Neuronal stem cell (in vitro differentiated cells): ENCODE results near the gene FOXS1.
"Not testable (repeated sequence)": the region's sequence is repeated elsewhere in the genome, so short reads cannot be mapped to it uniquely, and the experiment has no call there.

Source experiments
- DNase-seq: peaks from one replicate; pipeline ENCODE4 v3.0.0-alpha.2; 2013; ENCODE audit warnings: low spot score
- H2AFZ ChIP-seq: one replicate; pipeline ENCODE4 v1.6.1; 2013; ENCODE audit warnings: mild to moderate bottlenecking, low read length, inconsistent platforms
- H2AK5ac ChIP-seq: 2 replicates; pipeline ENCODE4 v1.6.1; 2013; ENCODE audit warnings: low read depth, mild to moderate bottlenecking, inconsistent platforms, low read length, moderate library complexity, mixed read lengths
- H2BK120ac ChIP-seq: 2 replicates; pipeline ENCODE4 v1.6.1; 2013; ENCODE audit warnings: low read depth, mild to moderate bottlenecking, inconsistent platforms, low read length, moderate library complexity, mixed read lengths
- H2BK12ac ChIP-seq: one replicate; pipeline ENCODE4 v1.6.1; 2013; ENCODE audit warnings: low read length, inconsistent platforms
- H2BK15ac ChIP-seq: 2 replicates; pipeline ENCODE4 v1.6.1; 2013; ENCODE audit warnings: mild to moderate bottlenecking, low read length, inconsistent platforms, mixed read lengths
- H2BK5ac ChIP-seq: one replicate; pipeline ENCODE4 v1.6.1; 2013; ENCODE audit warnings: inconsistent platforms, mild to moderate bottlenecking, low read length, moderate library complexity
- H3K14ac ChIP-seq: one replicate; pipeline ENCODE4 v1.6.1; 2013; ENCODE audit warnings: low read length, inconsistent platforms
- H3K18ac ChIP-seq: 2 replicates; pipeline ENCODE4 v1.6.1; 2013; ENCODE audit warnings: low read length, inconsistent platforms
- H3K23ac ChIP-seq: 2 replicates; pipeline ENCODE4 v1.6.1; 2013; ENCODE audit warnings: low read depth, mild to moderate bottlenecking, mixed read lengths, low read length, inconsistent platforms; ENCODE audit not compliant: poor library complexity
- H3K27ac ChIP-seq: replicated peaks from 3 replicates; pipeline ENCODE4 v1.5.1; 2013; ENCODE audit warnings: low read length, inconsistent platforms
- H3K27me3 ChIP-seq, 3 experiments: 2 replicates each; pipeline ENCODE4 v1.6.1; 2013; ENCODE audit warnings: low read length in 3 of 3, mild to moderate bottlenecking in 2 of 3, inconsistent platforms in 1 of 3, low read depth in 1 of 3, mixed read lengths in 1 of 3, moderate library complexity in 1 of 3; ENCODE audit not compliant: control insufficient read depth in 3 of 3, insufficient read depth in 3 of 3
- H3K36me3 ChIP-seq, 2 donors: replicated peaks in 1 of 2; 2 replicates each; pipeline ENCODE4 v1.6.1; 2013; ENCODE audit warnings: low read length in 2 of 2; ENCODE audit not compliant: control insufficient read depth in 2 of 2, insufficient read depth in 2 of 2
- H3K4ac ChIP-seq: 2 replicates; pipeline ENCODE4 v1.6.1; 2013; ENCODE audit warnings: inconsistent platforms, mild to moderate bottlenecking, low read length, moderate library complexity
- H3K4me1 ChIP-seq, 2 donors: 1 replicate in 1 of 2; 2 replicates in 1 of 2; pipeline ENCODE4 v1.6.1; 2013; ENCODE audit warnings: low read length in 2 of 2, low read depth in 1 of 2; ENCODE audit not compliant: control insufficient read depth in 2 of 2, insufficient read depth in 1 of 2
- H3K4me2 ChIP-seq: one replicate; pipeline ENCODE4 v1.6.1; 2013; ENCODE audit warnings: mild to moderate bottlenecking, low read length, inconsistent platforms; ENCODE audit not compliant: insufficient read depth, poor library complexity, severe bottlenecking
- H3K4me3 ChIP-seq, 2 donors: 2 replicates each; pipeline ENCODE4 v1.5.1; 2013; ENCODE audit warnings: low read length in 2 of 2, mild to moderate bottlenecking in 2 of 2, inconsistent platforms in 1 of 2, moderate library complexity in 1 of 2
- H3K79me1 ChIP-seq: one replicate; pipeline ENCODE4 v1.6.1; 2013; ENCODE audit warnings: low read depth, mild to moderate bottlenecking, inconsistent platforms, low read length, moderate library complexity
- H3K9ac ChIP-seq: one replicate; pipeline ENCODE4 v1.6.1; 2013; ENCODE audit warnings: mild to moderate bottlenecking, low read depth, low read length, inconsistent platforms; ENCODE audit not compliant: poor library complexity
- H3K9me3 ChIP-seq, 2 donors: replicated peaks in 1 of 2; 2 replicates each; pipeline versions ENCODE3 to v1.6.1; 2013; ENCODE audit warnings: low read length in 2 of 2, mild to moderate bottlenecking in 2 of 2, inconsistent platforms in 1 of 2, low read depth in 1 of 2, mixed read lengths in 1 of 2, moderate library complexity in 1 of 2; ENCODE audit not compliant: control insufficient read depth in 2 of 2, insufficient read depth in 1 of 2
- H4K8ac ChIP-seq: one replicate; pipeline ENCODE4 v1.6.1; 2013; ENCODE audit warnings: low read depth, mild to moderate bottlenecking, inconsistent platforms, low read length, moderate library complexity
- H4K91ac ChIP-seq: one replicate; pipeline ENCODE4 v1.6.1; 2013; ENCODE audit warnings: low read length, low read depth, mild to moderate bottlenecking, inconsistent platforms; ENCODE audit not compliant: poor library complexity
- WGBS, 2 donors: extraction: QIAGEN DNeasy Blood & Tissue Kit; methylation state at CpG; one replicate each; pipeline ENCODE4 v1.1.7; 2013; ENCODE audit warnings: missing lambda C conversion rate in 2 of 2, mixed read lengths in 1 of 2; ENCODE audit not compliant: insufficient read length in 2 of 2, insufficient replicate concordance in 1 of 2; ENCODE audit errors: extremely low coverage in 2 of 2; 5-methylcytosine and 5-hydroxymethylcytosine counted together

Gene FOXS1

DNA sequence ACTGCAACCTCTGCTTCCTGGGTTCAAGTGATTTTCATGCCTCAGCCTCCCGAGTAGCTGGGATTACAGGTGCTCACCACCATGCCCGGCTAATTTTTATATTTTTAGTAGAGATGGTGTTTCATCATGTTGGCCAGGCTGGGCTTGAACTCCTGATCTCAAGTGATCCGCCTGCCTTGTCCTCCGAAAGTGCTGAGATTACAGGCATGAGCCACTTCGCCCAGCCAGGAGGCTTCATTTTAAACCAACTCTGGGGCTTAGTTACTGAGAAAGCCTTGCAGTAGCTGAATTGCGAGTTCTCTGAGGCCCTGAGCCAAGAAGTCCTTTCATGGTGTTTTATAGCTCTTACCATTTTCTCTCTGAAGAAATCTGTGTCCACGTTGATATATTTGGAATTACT is 31.3 kb downstream of the FOXS1 start:
- not testable (repeated sequence) for H4K91ac ChIP-seq, H3K4me1 ChIP-seq, H2AFZ ChIP-seq, H2BK15ac ChIP-seq, H3K23ac ChIP-seq, H3K79me1 ChIP-seq, H2BK120ac ChIP-seq, H3K9me3 ChIP-seq, H3K4ac ChIP-seq, H3K4me3 ChIP-seq, H3K14ac ChIP-seq, H3K18ac ChIP-seq, H3K27me3 ChIP-seq, H2AK5ac ChIP-seq, H4K8ac ChIP-seq, H3K4me2 ChIP-seq, H3K9ac ChIP-seq, DNase-seq, H3K27ac ChIP-seq, H2BK12ac ChIP-seq, H2BK5ac ChIP-seq, H3K36me3 ChIP-seq
- no CpG with 5 or more reads among the region's 7 CpGs for WGBS, 2 donors

DNA sequence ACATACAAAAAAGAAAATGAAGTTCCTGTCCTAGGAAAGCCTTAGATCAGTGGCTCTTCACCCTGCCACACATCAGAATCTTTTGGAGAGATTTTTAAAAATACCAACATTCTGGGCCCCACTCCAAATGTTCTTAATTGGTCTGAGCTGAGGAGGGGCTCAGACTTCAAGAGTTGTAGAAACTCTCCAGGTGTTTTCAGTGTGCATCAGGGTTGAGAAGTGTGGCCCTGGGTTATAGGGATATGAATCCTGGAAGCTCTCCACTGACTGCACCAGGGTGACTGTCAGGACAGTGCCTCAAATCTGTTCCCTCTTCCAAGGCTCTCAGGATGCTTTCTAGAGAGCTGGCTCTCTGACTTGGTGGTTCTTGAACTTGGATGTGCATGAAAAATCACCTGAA is 31.8 kb downstream of the FOXS1 start:
- Histone ChIP-seq H2AFZ (no peak overlapping the region), H2AK5ac (no peak overlapping the region), H3K4ac (no peak overlapping the region), H3K36me3 (peaks cover 2 to 5% of the 10 kb centered on the region in 2 donors), H4K91ac (no peak overlapping the region), H2BK120ac (no peak overlapping the region), H3K14ac (no peak overlapping the region), H3K4me3 (no peak overlapping the region), H4K8ac (no peak overlapping the region), H3K4me1 (peaks cover 0 to 7% of the 10 kb centered on the region in 2 donors), H3K9me3 (no peaks in the 10 kb centered on the region), H3K9ac (no peak overlapping the region), H2BK5ac (no peak overlapping the region), H2BK12ac (no peak overlapping the region), H3K27me3 (no peaks in the 10 kb centered on the region), H3K27ac (no peak overlapping the region), H3K4me2 (no peak overlapping the region), H3K18ac (no peak overlapping the region), H2BK15ac (no peak overlapping the region), H3K23ac (no peak overlapping the region), H3K79me1 (no peaks in the 10 kb centered on the region)
- no peak for DNase-seq

DNA sequence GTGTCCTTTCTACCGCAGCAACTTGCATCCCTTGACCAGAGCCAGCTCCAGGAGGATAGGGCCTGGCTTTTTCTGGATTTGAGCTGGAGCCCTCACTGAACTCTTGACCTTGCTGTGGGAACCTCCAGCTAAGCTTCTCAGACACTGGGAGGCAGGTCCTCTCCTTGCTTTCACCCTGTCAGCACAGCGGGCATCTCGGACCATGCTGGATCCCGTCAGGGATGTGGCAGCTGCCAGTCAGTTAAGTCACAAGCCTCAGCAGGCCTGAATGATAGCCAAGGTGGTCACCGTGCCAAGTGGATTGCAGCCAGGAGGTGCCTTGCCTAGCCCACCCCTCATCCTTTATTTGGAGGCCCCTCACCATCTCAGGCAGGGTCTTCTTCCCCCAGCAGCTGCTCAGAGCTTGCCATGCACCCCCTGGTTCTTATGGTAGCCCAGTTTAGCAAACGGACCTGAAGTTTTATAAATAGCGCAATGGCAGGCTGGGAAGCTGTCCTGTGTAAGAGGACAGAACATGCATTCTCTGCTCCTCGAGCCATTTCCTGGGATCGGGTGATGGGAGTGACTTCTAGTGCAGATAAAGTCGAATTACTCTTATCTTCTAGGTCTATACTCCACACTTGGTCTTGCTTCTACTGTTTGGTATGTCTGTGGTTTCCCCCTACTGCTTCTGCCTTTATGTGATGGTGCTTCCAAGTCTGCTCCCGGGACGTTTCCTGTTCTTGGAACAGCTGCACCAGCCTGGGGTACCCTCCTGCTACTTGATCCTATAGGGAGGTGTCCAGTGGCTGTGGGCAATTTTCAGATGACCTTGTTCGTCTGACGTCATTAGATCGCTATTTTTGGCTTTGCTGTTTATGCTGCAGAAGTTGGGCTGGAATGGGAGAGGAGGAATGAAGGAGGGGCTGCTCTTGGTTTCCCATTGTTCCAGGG is 33.3 kb downstream of the FOXS1 start:
- H4K91ac ChIP-seq: no peak overlapping the region
- no peak overlapping the region for H3K27ac ChIP-seq
- no CpG with 5 or more reads among the region's 15 CpGs for WGBS, 2 donors
- no peak overlapping the region for H3K4me2 ChIP-seq
- H3K23ac ChIP-seq: no peak overlapping the region
- no peak overlapping the region for H2BK120ac ChIP-seq
- H3K27me3 ChIP-seq: no peaks in the 10 kb centered on the region
- H4K8ac ChIP-seq: no peak overlapping the region
- H2AK5ac ChIP-seq: no peak overlapping the region
- peaks cover 5 to 17% of the 10 kb centered on the region in 2 donors for H3K36me3 ChIP-seq
- H2BK12ac ChIP-seq: no peak overlapping the region
- no peak for DNase-seq
- no peak overlapping the region for H3K4ac ChIP-seq
- no peak overlapping the region for H3K18ac ChIP-seq
- no peak overlapping the region for H2BK15ac ChIP-seq
- H3K4me3 ChIP-seq: no peak overlapping the region
- no peaks in the 10 kb centered on the region for H3K79me1 ChIP-seq
- H3K4me1 ChIP-seq: peaks cover 0 to 7% of the 10 kb centered on the region in 2 donors
- no peak overlapping the region for H2AFZ ChIP-seq
- H3K9ac ChIP-seq: no peak overlapping the region
- no peak overlapping the region for H3K14ac ChIP-seq
- no peak overlapping the region for H2BK5ac ChIP-seq
- H3K9me3 ChIP-seq: no peaks in the 10 kb centered on the region

DNA sequence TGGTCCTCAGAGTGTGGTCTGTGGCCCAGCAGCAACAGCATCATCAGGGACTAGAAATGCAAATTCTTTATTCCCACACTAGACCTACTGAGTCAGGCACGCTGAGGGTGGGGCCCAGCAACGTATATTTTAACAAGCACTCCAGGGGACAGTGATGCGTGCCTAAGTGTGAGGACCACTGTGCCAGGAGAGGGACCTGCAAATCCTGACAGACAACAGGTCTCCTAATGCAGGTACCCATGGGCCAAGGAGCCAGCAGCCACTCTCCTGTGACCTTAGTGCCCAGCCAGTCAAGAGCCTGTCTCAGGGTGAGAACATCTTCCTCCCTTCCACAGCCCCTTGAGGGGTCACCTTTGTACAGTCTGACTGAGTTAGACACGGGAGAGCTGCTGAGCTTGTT is 34.2 kb downstream of the FOXS1 start:
- H3K27ac ChIP-seq: no peak overlapping the region
- no peak overlapping the region for H3K4me2 ChIP-seq
- DNase-seq: no peak
- peaks cover 5 to 25% of the 10 kb centered on the region in 2 donors for H3K36me3 ChIP-seq
- no peak overlapping the region for H2BK12ac ChIP-seq
- H2BK5ac ChIP-seq: no peak overlapping the region
- H3K79me1 ChIP-seq: no peaks in the 10 kb centered on the region
- no peak overlapping the region for H3K4me3 ChIP-seq
- peaks cover 0 to 7% of the 10 kb centered on the region in 2 donors for H3K4me1 ChIP-seq
- no peak overlapping the region for H2BK120ac ChIP-seq
- H3K4ac ChIP-seq: no peak overlapping the region
- no CpG with 5 or more reads among the region's 4 CpGs for WGBS, 2 donors
- H3K9me3 ChIP-seq: no peaks in the 10 kb centered on the region
- no peak overlapping the region for H3K18ac ChIP-seq
- no peak overlapping the region for H4K8ac ChIP-seq
- no peak overlapping the region for H2AFZ ChIP-seq
- H3K14ac ChIP-seq: no peak overlapping the region
- H3K27me3 ChIP-seq: no peaks in the 10 kb centered on the region
- no peak overlapping the region for H2BK15ac ChIP-seq
- H3K9ac ChIP-seq: no peak overlapping the region
- no peak overlapping the region for H4K91ac ChIP-seq
- H2AK5ac ChIP-seq: no peak overlapping the region
- H3K23ac ChIP-seq: no peak overlapping the region
